LHCN-M2 (cell line): ENCODE data around the gene CARD11. TPM values are rescaled to one million over a fixed set of nuclear protein-coding genes. Genes with fewer than 3 reads are reported as not detected.

Source experiments
- DNase-seq: peaks from one replicate; pipeline ENCODE4 v3.0.0-alpha.2; 2012; ENCODE audit warnings: low read depth
- total RNA-seq: library from RNA; depleted of rRNA; stranded (reverse); fragments of >200 nt; gene quantifications from 2 replicates; pipeline ENCODE4 v1.2.3, GENCODE V29; 2014

CARD11 gene
- total RNA-seq, 1 experiment from 2014 or later = not detected

- DNase-seq = no peak
Measured at GRCh38 chr7:2983586-2983985, 60.1 kb downstream of the CARD11 start.

- DNase-seq = no peak
Measured at GRCh38 chr7:2982831-2983230, 60.8 kb downstream of the CARD11 start.

- DNase-seq = no peak
Measured at GRCh38 chr7:2982401-2982800, 61.3 kb downstream of the CARD11 start.

GRCh38 chr7:2981103-2981480 is 62.6 kb downstream of the CARD11 start:
- DNase-seq = no peak

- no peak for DNase-seq
Measured at GRCh38 chr7:2980401-2981102, 63.1 kb downstream of the CARD11 start.

- no peak for DNase-seq
Measured at GRCh38 chr7:2979951-2980350, 63.7 kb downstream of the CARD11 start.

- DNase-seq = no peak
Measured at GRCh38 chr7:2979201-2979631, 64.5 kb downstream of the CARD11 start.

- DNase-seq = no peak
Measured at GRCh38 chr7:2978408-2978807, 65.3 kb downstream of the CARD11 start.

- no peak for DNase-seq
Measured at GRCh38 chr7:2975821-2976371, 67.8 kb downstream of the CARD11 start.

- DNase-seq = no peak
Measured at GRCh38 chr7:2974093-2974819, 69.4 kb downstream of the CARD11 start.

GRCh38 chr7:2972835-2973161 is 70.9 kb downstream of the CARD11 start:
- DNase-seq = no peak

GRCh38 chr7:2971914-2972834 is 71.5 kb downstream of the CARD11 start:
- DNase-seq = no peak

GRCh38 chr7:2970861-2971260 is 72.8 kb downstream of the CARD11 start:
- no peak for DNase-seq

GRCh38 chr7:2970307-2970664 is 73.4 kb downstream of the CARD11 start:
- DNase-seq = no peak

GRCh38 chr7:2969398-2970306 is 74.0 kb downstream of the CARD11 start:
- no peak for DNase-seq

- DNase-seq = no peak
Measured at GRCh38 chr7:2968616-2969397, 74.9 kb downstream of the CARD11 start.

GRCh38 chr7:2968176-2968575 is 75.5 kb downstream of the CARD11 start:
- no peak for DNase-seq

- no peak for DNase-seq
Measured at GRCh38 chr7:2967705-2968104, 76.0 kb downstream of the CARD11 start.

GRCh38 chr7:2967253-2967652 is 76.4 kb downstream of the CARD11 start:
- no peak for DNase-seq

- no peak for DNase-seq
Measured at GRCh38 chr7:2966466-2967078, 77.1 kb downstream of the CARD11 start.
